Sciatic nerve (tissue), 2 donors: ENCODE measurements around the gene LYRM9. TPM values are rescaled to one million over a fixed set of nuclear protein-coding genes. Genes with fewer than 3 reads are reported as not detected.
"Not testable (repeated sequence)": the region's sequence is repeated elsewhere in the genome, so short reads cannot be mapped to it uniquely, and the experiment has no call there.

Source experiments
- ATAC-seq: fragments of 200-7000 bp; cut with Tn5 transposase; one replicate; pipeline ENCODE4 v1.9.1; 2020; ENCODE audit warnings: mild to moderate bottlenecking, moderate library complexity
- DNase-seq: peaks from one replicate; pipeline ENCODE4 v3.0.0-alpha.2; 2020; ENCODE audit warnings: low spot score
- intact Hi-C: fragments of 100-400 bp; cut with DNase I; formaldehyde crosslinking; loops from one replicate; pipeline ENCODE4 v1.14.2; 2022
- total RNA-seq: library from RNA; stranded (reverse); fragmentation: NEBNext Ultra II Directional; extraction: Animal tissue kit (Norgen Biotek cat#: 25700); gene quantifications from one replicate; pipeline ENCODE4 v1.2.1, GENCODE V29; 2021
- donor health status: DM: no; HTN: no; CAD: no.
- donor health status: DM: no; HTN: no; CAD: no.

The LYRM9 gene
- total RNA-seq, 1 donor from 2014 or later: 32.5 TPM

DNA sequence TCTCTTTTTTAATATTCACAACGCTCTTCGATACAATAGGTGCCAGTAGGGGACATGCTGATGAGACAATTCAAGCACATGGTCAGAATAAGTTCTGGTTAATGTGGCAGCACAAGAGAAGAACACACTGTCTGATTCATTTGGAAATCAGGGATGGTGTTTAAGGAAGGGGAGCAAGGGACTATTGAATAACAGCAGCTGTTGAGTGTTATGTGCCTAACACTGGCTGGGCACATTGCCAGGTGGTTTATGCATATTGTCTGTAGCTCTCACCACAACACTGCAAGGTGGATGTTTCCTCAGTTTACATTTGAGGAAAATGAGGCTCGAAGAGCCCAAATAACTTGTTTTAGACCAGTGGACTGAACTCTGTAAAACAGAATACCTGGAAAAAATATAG lies 44.2 kb downstream of the LYRM9 start:
- DNase-seq (no peak), ATAC-seq (no peak)
- intact Hi-C loops: no loop called here

DNA sequence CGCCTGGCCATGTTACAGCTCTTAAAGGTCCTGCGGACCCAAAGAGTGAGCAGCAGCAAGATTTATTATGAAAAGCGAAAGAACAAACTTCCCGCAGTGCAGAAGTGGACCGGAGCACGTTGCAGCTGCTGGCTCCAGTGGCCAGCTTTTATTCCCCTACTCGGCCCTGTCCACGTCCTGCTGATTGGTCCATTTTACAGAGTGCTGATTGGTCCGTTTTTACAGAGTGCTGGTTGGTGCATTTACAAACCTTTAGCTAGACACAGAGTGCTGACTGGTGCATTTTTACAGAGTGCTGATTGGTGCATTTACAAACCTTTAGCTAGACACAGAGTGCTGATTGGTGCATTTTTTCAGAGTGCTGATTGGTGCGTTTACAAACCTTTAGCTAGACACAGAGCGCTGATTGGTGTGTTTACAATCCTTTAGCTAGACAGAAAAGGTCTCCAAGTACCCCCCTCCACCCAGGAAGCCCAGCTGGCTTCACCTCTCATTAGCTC lies 46.3 kb downstream of the LYRM9 start:
- intact Hi-C loops, DNase-seq, ATAC-seq: not testable (repeated sequence)

DNA sequence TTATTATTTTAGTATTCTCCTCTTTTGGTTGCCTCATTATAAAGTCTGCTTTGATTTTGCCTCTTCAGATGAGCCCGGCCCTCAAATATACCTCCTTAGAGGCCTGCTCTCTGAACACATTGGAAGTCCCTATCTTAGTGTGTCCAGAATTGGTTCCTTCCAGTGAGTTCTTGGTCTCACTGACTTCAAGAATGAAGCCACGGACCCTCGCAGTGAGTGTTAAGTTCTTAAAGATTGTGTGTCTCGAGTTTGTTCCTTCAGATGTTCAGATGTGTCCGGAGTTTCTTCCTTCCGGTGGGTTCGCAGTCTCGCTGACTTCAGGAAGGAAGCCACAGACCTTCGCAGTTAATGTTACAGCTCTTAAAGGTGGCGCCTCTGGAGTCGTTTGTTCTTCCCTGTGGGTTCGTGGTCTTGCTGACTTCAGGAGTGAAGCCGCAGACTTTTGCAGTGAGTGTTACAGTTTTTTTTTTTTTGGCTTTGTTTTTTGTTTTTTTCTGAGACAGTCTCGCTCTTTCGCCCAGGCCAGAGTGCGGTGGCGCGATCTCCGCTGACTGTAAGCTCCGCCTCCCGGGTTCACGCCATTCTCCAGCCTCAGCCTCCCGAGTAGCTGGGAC lies 47.0 kb downstream of the LYRM9 start:
- no peak for DNase-seq
- ATAC-seq: no peak
- intact Hi-C loops: no loop called here

DNA sequence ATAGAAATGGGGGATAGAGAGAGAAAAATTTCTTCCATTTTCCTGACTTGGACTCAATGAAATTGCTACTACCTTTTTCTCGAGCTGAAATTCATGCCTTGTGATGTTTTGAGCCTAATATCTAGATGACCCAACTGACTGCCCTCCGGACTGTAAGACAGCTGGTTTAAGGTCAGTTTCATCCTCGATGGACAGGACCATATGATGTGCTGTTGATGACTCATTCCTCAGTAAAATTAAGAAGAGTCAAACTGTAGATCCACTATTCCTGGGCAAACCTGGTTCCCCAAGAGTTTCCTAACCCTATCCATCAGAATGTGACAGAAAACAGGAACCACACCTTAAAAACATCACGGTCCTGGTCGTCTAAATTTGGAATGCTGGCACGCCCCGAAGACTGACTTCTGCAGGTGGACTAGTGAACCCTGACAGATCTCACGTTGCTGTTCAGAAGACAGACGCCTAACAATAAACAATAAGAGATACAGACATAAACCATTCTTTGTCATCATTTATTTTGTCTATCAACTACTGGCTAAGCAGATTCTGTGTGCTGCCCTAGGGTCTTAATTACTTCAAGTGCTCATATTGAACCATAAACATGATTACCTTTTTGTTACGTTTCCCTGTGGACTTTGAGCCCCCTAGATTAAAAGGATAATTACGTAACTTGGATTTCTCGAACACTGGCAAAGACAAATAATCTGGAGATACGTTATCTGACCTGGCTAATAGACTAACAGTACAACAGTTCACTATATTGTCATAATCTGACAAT lies 47.7 kb downstream of the LYRM9 start:
- no peak for ATAC-seq
- DNase-seq: no peak
- intact Hi-C loops: no loop called here

DNA sequence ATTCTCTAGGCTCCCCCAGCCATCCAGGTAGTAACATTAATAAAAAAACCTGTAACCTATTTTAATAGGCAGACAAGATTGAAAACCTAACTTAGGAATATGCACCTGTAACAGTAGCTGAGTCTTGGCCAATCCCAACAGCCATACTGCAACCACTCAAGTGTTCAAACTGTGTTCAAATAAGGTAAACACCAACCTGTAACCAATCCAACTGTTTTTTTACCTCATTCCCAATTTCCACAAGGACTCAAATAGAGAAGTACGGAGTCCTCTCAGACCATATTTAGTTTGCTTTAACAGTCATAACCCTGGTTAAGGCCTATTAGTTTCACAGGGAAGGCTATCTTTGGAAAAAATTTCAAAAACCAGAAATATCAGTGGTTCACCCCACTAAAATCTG lies 52.5 kb downstream of the LYRM9 start:
- DNase-seq (no peak), ATAC-seq (no peak)
- intact Hi-C loops: no loop called here

DNA sequence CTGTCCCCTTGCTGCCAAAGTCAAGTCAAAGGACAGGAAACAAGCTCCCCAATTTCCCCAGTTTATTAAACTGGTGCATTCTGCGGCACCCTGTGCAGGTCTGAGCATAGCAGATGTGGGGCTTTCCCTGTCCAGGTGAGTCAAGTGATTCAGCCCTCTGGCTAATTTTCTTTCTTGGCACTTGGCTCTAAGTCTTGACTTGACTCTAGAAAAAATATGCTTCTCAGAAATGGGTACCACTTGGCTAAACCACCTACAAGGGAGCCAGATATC lies 52.8 kb downstream of the LYRM9 start:
- ATAC-seq: not testable (repeated sequence)

DNA sequence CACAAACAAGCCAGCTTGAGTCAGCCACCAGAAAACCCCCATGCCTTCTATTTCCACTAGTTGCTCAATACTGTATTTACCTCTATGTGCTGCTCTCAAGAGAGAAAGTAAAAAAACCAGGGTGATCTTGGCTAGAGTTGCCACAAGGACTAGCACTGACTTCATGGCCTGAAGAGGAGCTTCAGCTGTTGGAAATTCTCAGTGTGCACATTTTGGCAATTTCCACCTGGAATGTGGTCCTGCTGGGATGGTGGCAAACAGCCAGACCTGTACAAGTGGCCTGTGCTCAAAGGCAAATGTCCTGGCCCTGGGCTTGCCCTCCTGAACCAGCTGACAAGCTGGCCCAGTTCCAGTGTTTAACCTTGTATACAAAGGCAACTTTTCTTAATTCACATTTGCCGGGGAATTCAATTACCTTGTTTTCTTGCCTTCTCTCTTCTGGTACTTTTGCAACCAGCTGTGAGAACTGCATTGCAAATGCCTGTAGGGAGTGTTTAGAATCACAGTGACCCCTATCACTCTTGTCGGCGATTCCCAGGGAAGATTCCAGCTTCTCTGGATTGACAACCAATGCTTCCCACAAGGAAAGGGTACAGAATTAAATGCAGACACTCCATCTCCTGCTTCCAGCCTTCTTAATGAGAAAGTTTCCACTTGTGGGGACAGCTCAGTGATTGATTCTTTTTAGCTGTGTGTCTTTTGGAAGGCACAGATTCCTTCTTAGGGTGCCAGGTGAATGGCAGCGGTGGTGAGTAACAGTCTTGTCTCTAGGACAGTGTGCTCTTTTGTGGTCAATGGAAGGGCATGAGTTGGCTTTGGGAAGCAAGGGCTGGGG lies 53.4 kb downstream of the LYRM9 start:
- peak; percentile 42 for ATAC-seq
- intact Hi-C loops, DNase-seq: not testable (repeated sequence)

More for the DNA sequence above, 52.8 kb downstream of the LYRM9 start:
- DNase-seq, intact Hi-C loops: not testable (repeated sequence)

DNA sequence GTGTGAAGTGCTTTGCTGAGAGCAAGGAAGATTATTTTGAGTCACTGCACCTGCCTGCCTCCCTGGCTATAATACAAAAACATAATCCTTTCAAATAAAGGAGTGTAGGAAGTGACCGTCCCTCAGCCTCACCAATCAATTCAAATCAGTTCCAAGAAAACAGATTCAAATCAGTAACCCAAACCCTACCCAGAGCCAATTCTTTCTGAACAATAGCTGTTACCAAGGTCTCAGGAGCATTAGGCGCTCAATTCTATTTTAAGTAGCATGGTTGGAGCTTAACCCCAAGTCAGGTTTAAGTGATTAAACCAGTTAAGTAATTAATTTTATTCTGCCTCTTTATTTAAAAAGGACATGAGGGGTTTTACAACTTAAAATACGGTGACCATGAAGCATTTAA lies 54.6 kb downstream of the LYRM9 start:
- intact Hi-C loops, DNase-seq, ATAC-seq: not testable (repeated sequence)

DNA sequence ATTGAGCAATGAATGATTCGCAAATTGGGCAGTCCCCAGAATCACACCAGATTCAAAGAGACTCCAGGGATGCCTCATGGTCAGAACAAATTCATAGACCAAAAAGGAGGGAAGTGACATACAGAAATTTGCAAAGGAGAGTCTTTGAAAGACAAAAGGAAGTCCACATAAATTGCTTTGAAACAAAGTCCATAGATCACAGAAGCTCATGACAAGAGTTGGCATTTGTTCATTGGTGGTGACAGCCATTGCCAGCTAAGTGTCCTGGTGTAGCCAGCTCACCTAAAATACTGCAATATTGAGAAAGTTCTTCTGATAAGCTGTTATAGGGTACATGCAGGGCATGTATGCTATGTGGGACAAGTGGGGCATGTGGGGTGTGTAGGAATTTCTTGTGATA lies 55.4 kb downstream of the LYRM9 start:
- DNase-seq, ATAC-seq, intact Hi-C loops: not testable (repeated sequence)

DNA sequence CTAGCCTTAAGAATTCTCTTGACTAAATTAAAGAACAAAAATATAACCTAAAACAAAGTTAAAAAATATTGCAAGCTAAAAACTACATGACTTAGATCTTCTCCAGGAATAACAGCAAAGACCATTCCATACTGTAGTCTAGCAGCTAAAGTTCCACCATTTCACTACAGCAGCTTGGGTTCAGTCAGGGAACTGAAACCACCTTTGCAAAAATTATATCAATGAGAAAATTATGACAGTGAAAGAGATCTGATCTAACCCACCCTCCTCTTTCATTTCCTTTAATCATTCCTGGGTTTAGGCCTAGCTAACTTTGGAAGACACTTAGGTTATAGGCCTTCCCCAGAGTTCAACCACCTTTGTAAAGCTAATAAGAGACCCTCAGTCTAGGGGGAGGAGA lies 56.5 kb downstream of the LYRM9 start:
- ATAC-seq: no peak
- DNase-seq: no peak
- intact Hi-C loops: no loop called here

DNA sequence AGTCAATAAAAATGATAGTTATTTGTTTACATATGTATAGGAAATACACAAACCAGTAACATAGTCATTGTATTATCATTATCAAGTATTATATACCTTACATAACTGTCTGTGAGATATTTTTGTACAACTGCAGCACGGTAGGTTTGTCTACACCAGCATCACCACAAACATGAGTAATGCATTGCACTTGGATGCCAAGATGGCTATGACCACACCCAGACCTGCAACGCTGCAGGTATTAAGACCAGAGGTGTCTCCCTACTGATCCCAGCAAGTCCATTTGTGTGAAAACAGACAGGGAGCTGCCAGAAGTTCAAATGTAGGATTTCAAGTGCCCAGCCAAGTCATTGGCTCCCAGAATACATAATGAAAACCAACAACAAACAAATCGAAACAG lies 58.6 kb downstream of the LYRM9 start:
- ATAC-seq (no peak), DNase-seq (no peak)
- intact Hi-C loops: no loop called here

DNA sequence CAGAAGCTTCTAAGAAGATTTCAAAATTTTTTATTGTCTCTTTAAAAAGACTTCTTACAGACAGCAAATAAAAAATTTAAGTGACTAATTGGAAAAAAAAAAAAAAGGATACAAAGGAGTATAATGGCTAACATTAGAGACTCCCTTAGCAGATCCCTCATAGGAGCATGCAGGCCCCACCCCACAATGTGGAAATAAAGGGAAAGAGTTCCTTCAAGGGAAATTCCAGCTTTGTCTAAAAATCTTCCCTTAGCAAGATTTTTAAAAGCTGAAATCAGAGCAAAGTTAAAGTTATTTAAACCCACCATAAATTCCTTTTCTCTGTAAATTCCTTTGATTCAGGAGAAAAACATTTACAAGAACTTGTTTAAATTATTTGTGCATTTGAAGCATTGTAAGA lies 60.3 kb downstream of the LYRM9 start:
- intact Hi-C loops: no loop called here
- ATAC-seq (no peak), DNase-seq (no peak)

DNA sequence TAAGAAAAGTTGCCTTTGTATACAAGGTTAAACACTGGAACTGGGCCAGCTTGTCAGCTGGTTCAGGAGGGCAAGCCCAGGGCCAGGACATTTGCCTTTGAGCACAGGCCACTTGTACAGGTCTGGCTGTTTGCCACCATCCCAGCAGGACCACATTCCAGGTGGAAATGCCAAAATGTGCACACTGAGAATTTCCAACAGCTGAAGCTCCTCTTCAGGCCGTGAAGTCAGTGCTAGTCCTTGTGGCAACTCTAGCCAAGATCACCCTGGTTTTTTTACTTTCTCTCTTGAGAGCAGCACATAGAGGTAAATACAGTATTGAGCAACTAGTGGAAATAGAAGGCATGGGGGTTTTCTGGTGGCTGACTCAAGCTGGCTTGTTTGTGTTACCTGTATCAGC lies 63.3 kb downstream of the LYRM9 start:
- DNase-seq, intact Hi-C loops: not testable (repeated sequence)
- ATAC-seq: peak; percentile 41

DNA sequence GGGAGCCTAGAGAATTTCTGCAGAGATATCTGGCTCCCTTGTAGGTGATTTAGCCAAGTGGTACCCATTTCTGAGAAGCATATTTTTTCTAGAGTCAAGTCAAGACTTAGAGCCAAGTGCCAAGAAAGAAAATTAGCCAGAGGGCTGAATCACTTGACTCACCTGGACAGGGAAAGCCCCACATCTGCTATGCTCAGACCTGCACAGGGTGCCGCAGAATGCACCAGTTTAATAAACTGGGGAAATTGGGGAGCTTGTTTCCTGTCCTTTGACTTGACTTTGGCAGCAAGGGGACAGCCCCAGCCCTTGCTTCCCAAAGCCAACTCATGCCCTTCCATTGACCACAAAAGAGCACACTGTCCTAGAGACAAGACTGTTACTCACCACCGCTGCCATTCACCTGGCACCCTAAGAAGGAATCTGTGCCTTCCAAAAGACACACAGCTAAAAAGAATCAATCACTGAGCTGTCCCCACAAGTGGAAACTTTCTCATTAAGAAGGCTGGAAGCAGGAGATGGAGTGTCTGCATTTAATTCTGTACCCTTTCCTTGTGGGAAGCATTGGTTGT lies 63.9 kb downstream of the LYRM9 start:
- intact Hi-C loops, DNase-seq, ATAC-seq: not testable (repeated sequence)

Other genes with a start within 250 kb of the LYRM9 start
- gene NOS2, start 92.8 kb downstream of the LYRM9 start, total RNA-seq: 1.6 TPM
- 34.9 TPM for gene NLK, start 149.3 kb upstream of the LYRM9 start, total RNA-seq